ENCODE data around the gene MAT1A. TPM values are rescaled to one million over a fixed set of nuclear protein-coding genes. Genes with fewer than 3 reads are reported as not detected.

Gene MAT1A
- total RNA-seq, 1 experiment from 2014 or later = 2.3 TPM

- no peak for TF ChIP-seq CREB1 (CRISPR knock-in tag; IDR thresholded peaks at IDR 0.05)
- TF ChIP-seq SP1 (CRISPR knock-in tag; conservative IDR thresholded peaks at IDR 0.05) = no peak
- TF ChIP-seq NR2C2 (CRISPR knock-in tag; IDR thresholded peaks at IDR 0.05) = no peak
- TF ChIP-seq NFE2L1 (CRISPR knock-in tag; IDR thresholded peaks at IDR 0.05) = no peak
- TF ChIP-seq, protein P1, sequence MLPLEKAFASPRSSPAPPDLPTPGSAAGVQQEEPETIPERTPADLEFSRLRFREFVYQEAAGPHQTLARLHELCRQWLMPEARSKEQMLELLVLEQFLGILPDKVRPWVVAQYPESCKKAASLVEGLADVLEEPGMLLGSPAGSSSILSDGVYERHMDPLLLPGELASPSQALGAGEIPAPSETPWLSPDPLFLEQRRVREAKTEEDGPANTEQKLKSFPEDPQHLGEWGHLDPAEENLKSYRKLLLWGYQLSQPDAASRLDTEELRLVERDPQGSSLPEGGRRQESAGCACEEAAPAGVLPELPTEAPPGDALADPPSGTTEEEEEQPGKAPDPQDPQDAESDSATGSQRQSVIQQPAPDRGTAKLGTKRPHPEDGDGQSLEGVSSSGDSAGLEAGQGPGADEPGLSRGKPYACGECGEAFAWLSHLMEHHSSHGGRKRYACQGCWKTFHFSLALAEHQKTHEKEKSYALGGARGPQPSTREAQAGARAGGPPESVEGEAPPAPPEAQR (CRISPR knock-in tag; IDR thresholded peaks at IDR 0.05) = no peak
- TF ChIP-seq, protein P2, sequence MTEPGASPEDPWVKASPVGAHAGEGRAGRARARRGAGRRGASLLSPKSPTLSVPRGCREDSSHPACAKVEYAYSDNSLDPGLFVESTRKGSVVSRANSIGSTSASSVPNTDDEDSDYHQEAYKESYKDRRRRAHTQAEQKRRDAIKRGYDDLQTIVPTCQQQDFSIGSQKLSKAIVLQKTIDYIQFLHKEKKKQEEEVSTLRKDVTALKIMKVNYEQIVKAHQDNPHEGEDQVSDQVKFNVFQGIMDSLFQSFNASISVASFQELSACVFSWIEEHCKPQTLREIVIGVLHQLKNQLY (CRISPR knock-in tag; IDR thresholded peaks at IDR 0.05) = no peak
- no peak for TF ChIP-seq TCF7 (CRISPR knock-in tag; IDR thresholded peaks at IDR 0.05; ENCODE audit: low read depth)
- TF ChIP-seq, protein P3, sequence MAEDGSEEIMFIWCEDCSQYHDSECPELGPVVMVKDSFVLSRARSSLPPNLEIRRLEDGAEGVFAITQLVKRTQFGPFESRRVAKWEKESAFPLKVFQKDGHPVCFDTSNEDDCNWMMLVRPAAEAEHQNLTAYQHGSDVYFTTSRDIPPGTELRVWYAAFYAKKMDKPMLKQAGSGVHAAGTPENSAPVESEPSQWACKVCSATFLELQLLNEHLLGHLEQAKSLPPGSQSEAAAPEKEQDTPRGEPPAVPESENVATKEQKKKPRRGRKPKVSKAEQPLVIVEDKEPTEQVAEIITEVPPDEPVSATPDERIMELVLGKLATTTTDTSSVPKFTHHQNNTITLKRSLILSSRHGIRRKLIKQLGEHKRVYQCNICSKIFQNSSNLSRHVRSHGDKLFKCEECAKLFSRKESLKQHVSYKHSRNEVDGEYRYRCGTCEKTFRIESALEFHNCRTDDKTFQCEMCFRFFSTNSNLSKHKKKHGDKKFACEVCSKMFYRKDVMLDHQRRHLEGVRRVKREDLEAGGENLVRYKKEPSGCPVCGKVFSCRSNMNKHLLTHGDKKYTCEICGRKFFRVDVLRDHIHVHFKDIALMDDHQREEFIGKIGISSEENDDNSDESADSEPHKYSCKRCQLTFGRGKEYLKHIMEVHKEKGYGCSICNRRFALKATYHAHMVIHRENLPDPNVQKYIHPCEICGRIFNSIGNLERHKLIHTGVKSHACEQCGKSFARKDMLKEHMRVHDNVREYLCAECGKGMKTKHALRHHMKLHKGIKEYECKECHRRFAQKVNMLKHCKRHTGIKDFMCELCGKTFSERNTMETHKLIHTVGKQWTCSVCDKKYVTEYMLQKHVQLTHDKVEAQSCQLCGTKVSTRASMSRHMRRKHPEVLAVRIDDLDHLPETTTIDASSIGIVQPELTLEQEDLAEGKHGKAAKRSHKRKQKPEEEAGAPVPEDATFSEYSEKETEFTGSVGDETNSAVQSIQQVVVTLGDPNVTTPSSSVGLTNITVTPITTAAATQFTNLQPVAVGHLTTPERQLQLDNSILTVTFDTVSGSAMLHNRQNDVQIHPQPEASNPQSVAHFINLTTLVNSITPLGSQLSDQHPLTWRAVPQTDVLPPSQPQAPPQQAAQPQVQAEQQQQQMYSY (CRISPR knock-in tag; IDR thresholded peaks at IDR 0.05) = no peak
- TF ChIP-seq IRF1 (CRISPR knock-in tag; IDR thresholded peaks at IDR 0.05) = no peak
- TF ChIP-seq SMAD3 (CRISPR knock-in tag; IDR thresholded peaks at IDR 0.05; ENCODE audit: borderline replicate concordance) = no peak
- TF ChIP-seq JAZF1 (CRISPR knock-in tag; IDR thresholded peaks at IDR 0.05) = no peak
- no peak for TF ChIP-seq ZNF219 (CRISPR knock-in tag; IDR thresholded peaks at IDR 0.05; ENCODE audit: borderline replicate concordance)
- TF ChIP-seq TEAD4 (CRISPR knock-in tag; IDR thresholded peaks at IDR 0.05) = no peak
- TF ChIP-seq GABPB1 (CRISPR knock-in tag; IDR thresholded peaks at IDR 0.05) = no peak
- TF ChIP-seq IRF2 (CRISPR knock-in tag; IDR thresholded peaks at IDR 0.05; ENCODE audit: borderline replicate concordance, low read depth) = no peak
- no peak for TF ChIP-seq RORB (CRISPR knock-in tag; IDR thresholded peaks at IDR 0.05)
- TF ChIP-seq NFYB (CRISPR knock-in tag; conservative IDR thresholded peaks at IDR 0.05; ENCODE audit: low read depth) = no peak
- Mint-ChIP-seq H3K27me3 (ENCODE audit: low read depth) (no peaks in the 10 kb centered on the region; the same call in 1 of the 2 replicates), H3K4me3 (no peak overlapping the region), H3K27ac (no peak overlapping the region), H3K9me3 (no peaks in the 10 kb centered on the region), H3K4me1 (peaks cover 9% of the 10 kb centered on the region), H3K36me3 (no peaks in the 10 kb centered on the region)
- DNase-seq (ENCODE audit: low spot score) (no peak), ATAC-seq (no peak)
- ChIA-PET POLR2A (no interaction called here), CTCF (no interaction called here)
These were observed 33.3 kb upstream of the MAT1A start for GRCh38 chr10:80322711-80323110.

DNA sequence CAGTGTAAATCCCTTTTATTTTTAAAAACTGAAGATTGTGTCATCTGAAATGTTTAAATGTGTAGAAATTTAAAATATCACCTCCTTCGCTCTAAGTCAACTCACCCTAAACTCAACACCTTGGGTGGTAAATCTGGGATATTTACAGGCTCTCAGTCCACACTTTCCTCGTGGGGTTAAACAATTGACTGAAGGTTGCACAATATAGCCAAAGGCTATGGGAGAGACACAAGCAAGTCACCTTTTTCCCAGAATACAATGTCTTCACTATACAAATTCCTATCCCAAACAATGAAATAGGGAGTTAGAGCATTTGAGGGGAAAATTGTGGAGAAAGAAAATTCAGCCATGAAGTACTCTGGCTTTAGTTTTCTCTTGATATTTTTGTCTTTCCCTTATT lies 32.7 kb upstream of the MAT1A start:
- H3K27me3 Mint-ChIP-seq (ENCODE audit: low read depth) = no peaks in the 10 kb centered on the region; the same call in 1 of the 2 replicates
- no peak overlapping the region for H3K27ac Mint-ChIP-seq
- ChIA-PET CTCF (no interaction called here), POLR2A (no interaction called here)
- no peaks in the 10 kb centered on the region for H3K9me3 Mint-ChIP-seq
- no peak overlapping the region for H3K4me3 Mint-ChIP-seq
- peaks cover 9% of the 10 kb centered on the region for H3K4me1 Mint-ChIP-seq
- ATAC-seq (no peak), DNase-seq (ENCODE audit: low spot score) (no peak)
- H3K36me3 Mint-ChIP-seq = no peaks in the 10 kb centered on the region
- no peak for TF ChIP-seq RORB (CRISPR knock-in tag; IDR thresholded peaks at IDR 0.05)
- TF ChIP-seq SP1 (CRISPR knock-in tag; conservative IDR thresholded peaks at IDR 0.05) = no peak
- no peak for TF ChIP-seq MAX (CRISPR knock-in tag; IDR thresholded peaks at IDR 0.05)
- no peak for TF ChIP-seq JAZF1 (CRISPR knock-in tag; IDR thresholded peaks at IDR 0.05)
- no peak for TF ChIP-seq FOXK1 (CRISPR knock-in tag; IDR thresholded peaks at IDR 0.05)
- no peak for TF ChIP-seq ZNF532 (CRISPR knock-in tag; IDR thresholded peaks at IDR 0.05; ENCODE audit: borderline replicate concordance)
- no peak for TF ChIP-seq OVOL2 (CRISPR knock-in tag; IDR thresholded peaks at IDR 0.05; ENCODE audit: borderline replicate concordance)
- no peak for TF ChIP-seq ATF6 (CRISPR knock-in tag; IDR thresholded peaks at IDR 0.05)
- no peak for TF ChIP-seq TP53 (CRISPR knock-in tag; IDR thresholded peaks at IDR 0.05)
- TF ChIP-seq ESRRA (CRISPR knock-in tag; IDR thresholded peaks at IDR 0.05; ENCODE audit: borderline replicate concordance) = no peak

All from WTC11 (cell line).